Activated naive CD8-positive, alpha-beta T cell (primary cell): ENCODE measurements around the gene FMO2.

Source experiments
- H3K27ac Mint-ChIP-seq: one replicate; pipeline ENCODE4 v1.8.0; 2021; ENCODE audit warnings: mixed read lengths
- H3K27me3 Mint-ChIP-seq: one replicate; pipeline ENCODE4 v1.8.0; 2021; ENCODE audit warnings: mixed read lengths
- H3K36me3 Mint-ChIP-seq: one replicate; pipeline ENCODE4 v1.8.0; 2021; ENCODE audit warnings: mixed read lengths
- H3K4me1 Mint-ChIP-seq: one replicate; pipeline ENCODE4 v1.8.0; 2021; ENCODE audit warnings: low read depth, mixed read lengths
- H3K4me3 Mint-ChIP-seq: one replicate; pipeline ENCODE4 v1.8.0; 2021; ENCODE audit warnings: mild to moderate bottlenecking, mixed read lengths
- H3K9me3 Mint-ChIP-seq: one replicate; pipeline ENCODE4 v1.8.0; 2021; ENCODE audit warnings: low read depth, mixed read lengths

The FMO2 gene

DNA sequence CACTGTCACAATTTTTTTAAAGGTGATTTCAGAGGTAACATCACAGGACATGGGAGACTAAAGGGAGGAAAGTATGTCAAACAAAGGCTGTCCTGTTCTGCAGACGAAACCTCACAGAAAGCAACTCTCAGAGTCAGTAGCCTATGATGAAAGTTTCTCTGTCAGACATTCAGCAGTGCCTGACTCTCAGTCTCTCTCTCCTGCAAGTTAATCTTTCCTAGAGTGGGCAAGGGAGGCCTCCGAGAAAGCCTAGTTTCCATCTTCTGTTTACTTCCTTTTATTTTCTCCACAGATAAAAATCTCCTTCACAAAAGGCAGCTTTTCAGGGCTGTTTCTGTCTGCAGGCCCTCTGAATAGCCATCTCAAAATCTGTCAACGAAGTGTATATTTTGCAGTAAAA, 24.9 kb upstream of the FMO2 start:
- Mint-ChIP-seq H3K9me3 (no peaks in the 10 kb centered on the region), H3K27me3 (peaks cover 6% of the 10 kb centered on the region), H3K4me1 (no peaks in the 10 kb centered on the region), H3K4me3 (no peak overlapping the region), H3K36me3 (no peaks in the 10 kb centered on the region), H3K27ac (no peak overlapping the region)

DNA sequence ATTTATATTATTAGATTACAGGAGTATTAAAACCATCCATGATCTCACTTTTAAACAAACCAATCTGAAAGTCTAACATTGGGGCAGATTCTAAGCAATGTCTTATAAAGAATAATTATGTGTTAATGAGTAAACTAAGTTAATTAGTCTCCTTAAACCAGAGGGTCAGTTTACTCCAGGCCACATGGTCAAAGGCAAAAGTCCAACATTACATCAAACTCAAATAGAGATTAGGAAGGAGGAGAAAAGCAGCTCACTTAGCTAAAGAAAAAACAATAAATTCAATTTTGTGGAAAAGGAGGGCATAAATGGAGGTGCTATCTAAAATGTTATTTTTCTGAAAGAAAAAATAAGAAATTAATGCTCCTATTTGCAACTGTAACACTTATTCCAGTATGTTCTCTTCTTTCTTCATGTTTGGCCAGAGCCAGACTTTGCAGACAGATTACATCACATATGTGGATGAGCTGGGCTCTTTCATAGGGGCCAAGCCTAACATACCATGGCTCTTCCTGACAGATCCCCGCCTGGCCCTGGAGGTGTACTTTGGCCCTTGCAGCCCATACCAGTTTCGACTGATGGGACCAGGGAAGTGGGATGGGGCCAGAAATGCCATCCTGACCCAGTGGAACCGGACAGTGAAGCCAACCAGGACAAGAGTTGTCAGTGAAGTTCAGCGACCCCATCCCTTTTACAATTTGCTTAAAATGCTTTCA, 24.3 kb upstream of the FMO2 start:
- H3K36me3 Mint-ChIP-seq = no peaks in the 10 kb centered on the region
- H3K9me3 Mint-ChIP-seq = no peaks in the 10 kb centered on the region
- H3K27ac Mint-ChIP-seq = no peak overlapping the region
- H3K4me3 Mint-ChIP-seq = no peak overlapping the region
- peaks cover 6% of the 10 kb centered on the region for H3K27me3 Mint-ChIP-seq
- H3K4me1 Mint-ChIP-seq = no peaks in the 10 kb centered on the region

DNA sequence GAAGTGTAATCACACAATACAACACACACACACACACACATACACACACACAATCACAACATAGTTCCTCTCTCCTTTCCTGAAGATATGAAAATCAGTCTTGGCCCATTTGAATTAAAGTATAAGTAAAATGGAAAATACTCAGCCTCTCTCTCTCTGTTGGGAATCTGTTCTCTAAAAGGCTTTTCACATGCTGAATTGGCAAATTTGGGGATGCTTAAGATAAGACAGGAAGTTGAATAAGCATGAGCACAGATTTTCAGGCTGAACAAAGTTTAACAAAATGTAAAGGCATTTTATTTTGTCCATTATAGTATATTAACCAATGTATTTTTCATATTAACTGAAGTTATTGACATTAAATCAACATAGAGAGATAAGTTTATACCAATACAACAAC, 23.7 kb upstream of the FMO2 start:
- no peaks in the 10 kb centered on the region for H3K36me3 Mint-ChIP-seq
- peaks cover 5% of the 10 kb centered on the region for H3K27me3 Mint-ChIP-seq
- H3K4me1 Mint-ChIP-seq = no peaks in the 10 kb centered on the region

DNA sequence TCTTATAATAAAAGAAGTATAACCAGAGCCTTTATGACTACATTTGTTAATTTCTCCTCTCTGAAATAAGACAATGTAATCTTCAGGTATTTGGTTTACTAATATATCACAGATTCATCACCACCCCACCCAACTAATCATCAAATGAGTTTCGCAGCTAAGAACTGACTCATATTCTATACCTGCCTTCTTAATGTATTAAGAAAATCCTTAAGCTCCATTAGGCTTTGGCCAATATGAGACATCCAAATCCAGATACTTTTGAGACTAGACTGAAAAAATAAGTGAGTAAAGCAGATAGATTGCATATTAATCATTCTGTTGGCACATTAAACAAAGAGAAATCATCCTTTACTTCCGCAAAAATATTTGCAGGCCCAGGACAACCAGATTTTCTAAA, 18.7 kb upstream of the FMO2 start:
- Mint-ChIP-seq H3K4me1 (no peaks in the 10 kb centered on the region), H3K27me3 (peaks cover 6% of the 10 kb centered on the region), H3K27ac (no peak overlapping the region), H3K9me3 (no peaks in the 10 kb centered on the region), H3K36me3 (no peaks in the 10 kb centered on the region), H3K4me3 (no peak overlapping the region)

More for the DNA sequence above, 23.7 kb upstream of the FMO2 start:
- no peak overlapping the region for H3K27ac Mint-ChIP-seq
- H3K9me3 Mint-ChIP-seq = no peaks in the 10 kb centered on the region
- no peak overlapping the region for H3K4me3 Mint-ChIP-seq

DNA sequence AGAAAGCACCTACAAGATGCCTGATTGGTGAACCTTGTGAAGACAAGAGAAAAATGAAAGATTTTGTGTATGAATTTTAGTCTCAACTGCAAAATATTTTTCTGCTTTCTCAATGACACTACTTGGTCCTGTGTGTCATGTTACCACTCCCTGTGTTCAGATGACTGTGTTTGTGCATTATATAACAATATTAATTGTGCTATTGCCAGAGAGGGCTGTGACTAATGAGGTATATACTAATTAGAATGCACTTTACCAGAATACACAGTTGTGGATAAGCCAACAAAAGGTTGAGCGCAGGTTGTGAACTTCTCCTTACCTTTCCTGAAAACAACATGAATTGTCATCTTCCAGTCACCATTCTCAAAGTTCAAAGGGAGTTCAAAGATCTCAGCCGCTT, 17.3 kb upstream of the FMO2 start:
- Mint-ChIP-seq H3K27ac (no peak overlapping the region), H3K4me1 (no peaks in the 10 kb centered on the region), H3K36me3 (no peaks in the 10 kb centered on the region), H3K4me3 (no peak overlapping the region), H3K27me3 (peaks cover 6% of the 10 kb centered on the region), H3K9me3 (no peaks in the 10 kb centered on the region)

DNA sequence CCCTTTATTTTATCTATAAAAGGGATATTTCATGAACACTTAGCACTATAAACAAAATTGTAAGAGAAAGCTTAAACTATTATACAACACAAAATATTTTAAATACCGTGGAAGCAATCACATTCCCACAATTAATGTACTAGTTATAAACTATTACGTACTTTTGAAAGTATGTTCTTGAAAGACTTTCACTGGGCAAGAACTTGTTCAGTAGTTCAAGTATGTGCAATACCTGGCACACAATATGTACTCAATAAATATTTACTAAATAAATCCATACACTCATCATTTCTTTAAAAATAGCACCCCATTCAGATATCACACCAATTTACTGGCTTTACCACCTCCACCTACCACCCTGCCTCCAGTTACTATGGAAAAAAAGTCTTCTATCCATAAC, 12.6 kb upstream of the FMO2 start:
- Mint-ChIP-seq H3K27ac (no peak overlapping the region), H3K4me1 (no peaks in the 10 kb centered on the region), H3K9me3 (no peaks in the 10 kb centered on the region), H3K4me3 (no peak overlapping the region), H3K36me3 (no peaks in the 10 kb centered on the region), H3K27me3 (peaks cover 25% of the 10 kb centered on the region)

DNA sequence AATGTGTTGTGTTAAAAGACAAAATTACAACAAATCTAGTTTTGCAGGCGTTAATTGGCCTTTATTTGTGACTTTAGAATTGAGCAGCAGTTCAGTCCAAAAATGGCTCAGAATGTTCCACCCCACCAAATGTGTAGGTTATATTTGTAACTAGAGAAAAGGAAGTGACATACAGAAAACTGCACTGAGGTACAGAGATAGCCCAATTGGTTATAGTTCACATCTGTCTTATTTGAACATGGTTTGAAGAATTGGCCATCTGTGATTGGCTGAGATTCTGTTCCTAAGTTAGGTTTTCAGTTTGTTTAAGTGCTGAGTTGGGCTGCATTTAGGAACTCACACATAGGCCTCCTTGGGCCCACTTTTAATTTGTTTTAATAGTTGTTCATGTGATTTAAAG, 12.0 kb upstream of the FMO2 start:
- Mint-ChIP-seq H3K9me3 (no peaks in the 10 kb centered on the region), H3K27ac (no peak overlapping the region)

DNA sequence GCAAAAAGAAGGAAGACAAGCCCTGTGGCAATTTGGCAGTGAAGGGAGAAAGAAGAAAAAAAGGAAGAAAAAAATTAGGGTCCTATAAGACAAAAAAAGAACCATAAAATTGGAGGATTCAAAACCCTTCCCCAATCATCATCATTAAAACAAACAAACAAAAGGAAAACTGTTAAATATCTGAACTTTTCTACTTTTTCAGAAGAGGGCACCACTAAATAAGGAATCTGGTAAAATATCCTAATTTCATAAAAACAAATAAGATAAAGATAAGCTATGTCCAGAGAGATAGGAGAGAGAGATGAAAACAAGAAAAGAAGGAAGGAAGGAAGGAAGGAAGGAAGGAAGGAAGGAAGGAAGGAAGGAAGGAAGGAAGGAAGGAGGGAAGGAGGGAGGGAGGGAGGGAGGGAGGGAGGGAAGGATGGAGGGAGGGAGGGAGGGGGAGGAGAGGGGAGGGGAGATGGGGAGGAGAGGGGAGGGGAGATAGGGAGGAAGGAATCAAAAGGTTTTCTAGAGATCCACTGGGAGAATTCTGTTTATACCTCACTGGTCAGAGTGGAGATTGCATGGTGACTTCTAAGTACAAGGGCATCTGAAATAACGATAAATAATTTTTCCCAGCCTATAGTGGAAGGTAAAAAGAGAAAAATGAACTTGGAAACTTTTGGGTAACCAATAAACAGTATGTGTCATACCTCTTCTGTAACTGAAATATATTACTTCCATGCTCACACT, 10.4 kb upstream of the FMO2 start:
- Mint-ChIP-seq H3K36me3 (no peaks in the 10 kb centered on the region), H3K4me1 (no peaks in the 10 kb centered on the region), H3K27ac (no peak overlapping the region), H3K9me3 (no peaks in the 10 kb centered on the region), H3K27me3 (peaks cover 23% of the 10 kb centered on the region), H3K4me3 (no peak overlapping the region)

More for the DNA sequence above, 12.0 kb upstream of the FMO2 start:
- Mint-ChIP-seq H3K27me3 (peaks cover 25% of the 10 kb centered on the region), H3K4me1 (no peaks in the 10 kb centered on the region), H3K36me3 (no peaks in the 10 kb centered on the region), H3K4me3 (no peak overlapping the region)

DNA sequence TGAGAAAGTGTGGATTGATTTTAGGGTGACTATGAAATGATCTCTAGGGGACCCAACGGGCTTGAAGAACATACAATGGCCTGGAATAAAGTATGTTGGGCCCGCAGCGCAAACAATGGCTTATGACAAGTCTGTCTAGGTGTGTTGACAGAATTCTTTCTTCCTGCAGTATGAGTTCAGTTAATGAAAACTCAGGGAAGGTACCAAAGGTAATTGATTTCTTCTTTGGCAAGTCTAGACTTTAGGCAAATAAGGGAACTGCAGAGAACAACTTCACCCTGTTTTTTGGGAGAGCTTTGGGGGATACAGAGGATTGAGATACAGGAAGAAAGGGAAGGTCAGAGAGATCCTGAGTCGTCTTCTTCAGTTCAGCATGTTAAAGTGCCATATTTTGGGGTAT, 7.8 kb upstream of the FMO2 start:
- Mint-ChIP-seq H3K9me3 (no peaks in the 10 kb centered on the region), H3K36me3 (no peaks in the 10 kb centered on the region), H3K4me1 (no peaks in the 10 kb centered on the region)

DNA sequence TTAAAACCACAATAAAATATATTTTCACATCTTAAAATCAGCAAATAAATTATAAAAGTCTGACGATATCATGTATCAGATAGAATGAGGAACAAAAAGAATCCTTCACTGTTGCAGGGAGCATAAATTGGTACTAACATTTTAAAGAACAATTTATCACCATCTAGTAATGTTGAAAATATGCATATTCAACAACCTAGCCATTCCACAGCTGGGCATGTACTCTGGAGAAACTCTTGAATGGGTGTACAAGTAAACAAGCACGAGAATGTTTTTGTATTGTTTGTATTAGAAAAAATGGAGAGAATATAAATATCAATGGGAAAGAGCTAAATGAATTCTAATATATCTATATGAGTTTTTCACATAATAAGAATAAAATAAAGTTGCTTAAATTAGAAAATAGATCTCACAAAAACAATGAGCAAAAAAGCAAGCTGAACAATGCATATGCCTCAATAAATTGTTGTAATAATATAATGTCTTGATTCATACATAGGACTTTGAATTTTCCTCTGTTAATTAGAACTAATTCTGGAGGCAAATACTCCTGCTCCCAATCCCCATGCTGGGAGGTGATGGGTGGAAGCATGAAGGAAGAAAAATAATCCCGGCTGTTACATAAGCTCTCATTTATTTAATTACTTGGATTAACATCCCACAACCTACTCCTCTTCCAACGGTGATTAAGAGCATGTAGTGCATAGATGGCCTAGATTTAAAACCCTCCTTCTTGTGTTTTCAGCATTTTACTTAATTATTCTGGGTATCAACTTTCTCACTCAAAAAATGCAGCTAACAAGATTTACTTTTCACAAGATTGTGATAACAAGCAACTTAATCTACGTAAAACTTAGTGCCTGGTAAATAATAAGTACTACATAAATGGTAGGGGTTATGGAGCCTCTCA, 5.5 kb upstream of the FMO2 start:
- no peak overlapping the region for H3K4me3 Mint-ChIP-seq
- no peak overlapping the region for H3K27ac Mint-ChIP-seq
- peaks cover 16% of the 10 kb centered on the region for H3K27me3 Mint-ChIP-seq
- H3K36me3 Mint-ChIP-seq = no peaks in the 10 kb centered on the region
- H3K9me3 Mint-ChIP-seq = no peaks in the 10 kb centered on the region
- H3K4me1 Mint-ChIP-seq = no peaks in the 10 kb centered on the region

More for the DNA sequence above, 7.8 kb upstream of the FMO2 start:
- no peak overlapping the region for H3K4me3 Mint-ChIP-seq
- H3K27ac Mint-ChIP-seq = no peak overlapping the region
- peaks cover 19% of the 10 kb centered on the region for H3K27me3 Mint-ChIP-seq

DNA sequence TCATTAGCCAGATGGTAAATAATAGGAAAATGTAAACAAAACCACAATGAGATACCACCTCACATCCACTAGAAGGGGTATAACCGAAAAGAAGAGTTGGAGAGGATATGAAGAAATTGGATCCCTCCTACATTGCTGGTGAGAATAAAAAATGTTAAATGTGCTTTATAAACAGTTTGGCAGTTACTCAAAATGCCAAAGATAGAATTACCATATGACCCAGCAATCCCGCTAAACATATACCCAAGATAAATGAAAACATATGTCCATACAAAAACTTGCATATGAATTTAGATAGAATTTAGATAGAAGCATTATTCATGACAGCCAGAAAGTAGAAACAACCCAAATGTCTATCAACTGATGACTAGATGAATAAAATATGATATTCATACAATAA, 4.4 kb upstream of the FMO2 start:
- no peak overlapping the region for H3K4me3 Mint-ChIP-seq
- no peaks in the 10 kb centered on the region for H3K36me3 Mint-ChIP-seq
- H3K27ac Mint-ChIP-seq = no peak overlapping the region
- H3K9me3 Mint-ChIP-seq = no peaks in the 10 kb centered on the region
- H3K27me3 Mint-ChIP-seq = peaks cover 11% of the 10 kb centered on the region
- no peaks in the 10 kb centered on the region for H3K4me1 Mint-ChIP-seq

DNA sequence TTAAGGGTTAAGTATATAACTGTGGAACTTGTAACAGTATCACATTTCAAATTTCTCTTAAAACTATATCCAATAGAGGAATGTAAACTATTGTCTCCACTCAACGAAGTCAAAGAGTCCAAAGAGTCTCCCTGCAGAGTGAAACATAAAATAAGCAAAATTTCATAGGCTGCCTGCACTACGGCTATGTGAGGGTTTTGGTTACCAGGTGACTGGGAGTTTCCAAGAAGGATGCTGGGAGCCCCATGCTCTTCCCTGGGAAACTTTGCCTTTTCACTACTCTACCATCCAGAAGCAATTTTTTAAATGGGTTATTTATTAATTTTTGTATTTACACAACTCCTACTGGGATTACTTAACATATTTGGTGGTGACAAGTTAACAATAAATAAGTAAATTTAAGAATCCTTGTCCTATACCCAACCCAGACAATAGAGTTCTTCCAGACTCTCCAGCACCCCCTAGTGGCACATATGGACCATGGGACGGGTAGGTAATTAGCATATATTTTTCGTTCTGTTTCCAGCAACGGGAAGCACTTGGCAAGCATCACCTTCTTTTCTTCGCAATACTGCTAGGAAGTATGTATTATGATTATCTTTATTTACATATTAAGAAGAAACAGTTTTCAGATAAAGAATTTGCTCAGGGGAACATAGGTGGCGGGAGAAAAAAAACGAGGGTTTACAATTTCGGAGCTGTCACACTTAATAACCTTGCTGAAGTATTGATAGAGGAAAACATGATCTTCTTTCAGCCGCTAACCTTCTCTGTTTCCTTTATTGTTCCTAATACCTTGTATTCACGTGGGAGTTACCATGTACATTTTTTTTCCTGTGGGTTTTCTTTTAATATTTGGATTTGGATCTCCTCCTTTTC, 3.5 kb downstream of the FMO2 start:
- no peaks in the 10 kb centered on the region for H3K9me3 Mint-ChIP-seq
- H3K27ac Mint-ChIP-seq = no peak overlapping the region
- no peaks in the 10 kb centered on the region for H3K36me3 Mint-ChIP-seq
- no peak overlapping the region for H3K4me3 Mint-ChIP-seq
- peaks cover 6% of the 10 kb centered on the region for H3K27me3 Mint-ChIP-seq
- H3K4me1 Mint-ChIP-seq = no peaks in the 10 kb centered on the region

DNA sequence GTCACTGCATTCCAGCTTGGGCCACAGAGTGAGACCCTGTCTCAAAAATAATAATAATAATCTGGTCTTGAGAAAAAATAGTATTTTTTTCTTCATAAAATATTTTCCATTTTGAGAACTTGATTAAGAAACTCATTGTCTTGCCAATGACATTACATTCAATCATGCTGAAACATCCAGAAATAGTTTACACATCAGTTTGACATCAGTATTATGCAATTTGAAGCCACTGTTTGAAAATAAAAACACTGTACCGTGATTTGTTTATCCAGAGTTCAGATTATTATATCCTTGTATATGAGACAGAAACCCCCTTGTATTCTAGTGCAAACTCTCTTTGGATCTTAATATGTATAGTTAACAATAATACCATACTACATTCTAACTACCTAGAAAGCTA, 6.9 kb downstream of the FMO2 start:
- H3K27ac Mint-ChIP-seq = no peak overlapping the region

DNA sequence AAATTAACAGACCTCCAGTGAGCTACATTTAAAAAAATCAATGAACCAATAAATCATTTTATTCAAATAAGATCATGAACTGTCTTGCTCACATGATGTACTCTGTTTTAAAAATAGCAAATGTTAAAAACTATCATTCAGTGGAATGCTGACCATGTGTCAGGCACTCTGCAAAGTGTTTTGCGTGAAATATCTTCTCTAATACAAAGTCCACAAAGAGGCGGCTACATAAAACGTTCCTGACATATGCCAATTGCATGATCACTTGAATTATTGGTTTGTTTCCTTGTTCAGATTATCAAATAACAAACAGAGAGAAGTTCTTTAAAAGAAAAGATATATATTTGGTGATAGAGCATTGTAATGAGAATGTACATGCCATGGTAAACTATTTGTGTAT, 10.7 kb downstream of the FMO2 start:
- Mint-ChIP-seq H3K4me1 (no peaks in the 10 kb centered on the region), H3K27ac (no peak overlapping the region), H3K36me3 (no peaks in the 10 kb centered on the region), H3K27me3 (no peaks in the 10 kb centered on the region), H3K9me3 (no peaks in the 10 kb centered on the region), H3K4me3 (no peak overlapping the region)

More for the DNA sequence above, 6.9 kb downstream of the FMO2 start:
- Mint-ChIP-seq H3K36me3 (no peaks in the 10 kb centered on the region), H3K4me1 (no peaks in the 10 kb centered on the region), H3K9me3 (no peaks in the 10 kb centered on the region), H3K27me3 (peaks cover 5% of the 10 kb centered on the region), H3K4me3 (no peak overlapping the region)
